Dermis microvascular lymphatic vessel endothelial cell (primary cell): Measurements from ENCODE around the gene AFF3. TPM values are rescaled to one million over a fixed set of nuclear protein-coding genes. Genes with fewer than 3 reads are reported as not detected.

Source experiments
- DNase-seq, 2 donors: peaks; one replicate each; pipeline versions ENCODE4 v3.0.0 to v3.0.0-alpha.2; 2010; ENCODE audit warnings: low read depth in 2 of 2
- total RNA-seq: library from RNA; depleted of rRNA; stranded (reverse); fragments of >200 nt; gene quantifications from 2 replicates; pipeline ENCODE4 v1.2.1, GENCODE V29; 2014

The AFF3 gene
- total RNA-seq, 1 donor from 2014 or later: under 0.01 TPM

DNA sequence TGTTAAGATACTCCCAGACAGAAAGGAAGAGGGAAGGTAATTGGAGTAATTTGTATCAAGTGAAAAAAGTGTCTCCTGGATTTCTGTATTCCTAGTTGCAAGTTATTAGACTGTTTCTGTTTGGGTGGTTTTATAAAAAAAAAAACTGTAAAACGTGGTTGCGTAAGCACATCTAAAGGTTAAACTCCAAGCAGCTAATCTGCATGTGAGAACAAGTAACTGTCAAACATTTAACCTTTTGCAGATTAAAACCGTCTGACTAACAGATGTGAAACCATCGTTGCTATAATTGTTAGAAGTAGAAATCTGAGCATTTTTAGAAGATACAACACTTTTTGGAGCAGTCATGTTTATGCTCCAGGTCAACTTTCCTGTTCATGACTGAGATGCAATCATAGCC, 72.3 kb downstream of the AFF3 start:
- DNase-seq: no peak

DNA sequence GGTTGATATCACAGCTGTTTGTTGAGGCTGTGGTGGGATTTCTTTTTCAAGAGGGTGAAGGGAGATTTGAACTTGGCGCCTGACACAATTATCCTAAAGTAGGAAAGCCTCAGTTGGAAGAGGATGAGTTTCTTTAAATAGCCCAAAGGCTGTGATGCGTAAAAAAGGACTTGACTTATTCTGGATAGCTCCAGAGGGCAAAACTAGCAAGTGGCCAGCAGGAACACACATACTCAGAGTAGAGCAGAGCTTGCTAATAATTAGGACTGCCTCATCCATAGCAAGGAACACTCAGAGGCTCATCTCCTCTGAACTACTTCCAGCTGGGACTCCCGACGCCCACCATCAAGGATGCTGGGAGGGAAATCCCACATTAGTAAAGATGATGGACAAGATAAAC, 74.0 kb downstream of the AFF3 start:
- DNase-seq: no peak

DNA sequence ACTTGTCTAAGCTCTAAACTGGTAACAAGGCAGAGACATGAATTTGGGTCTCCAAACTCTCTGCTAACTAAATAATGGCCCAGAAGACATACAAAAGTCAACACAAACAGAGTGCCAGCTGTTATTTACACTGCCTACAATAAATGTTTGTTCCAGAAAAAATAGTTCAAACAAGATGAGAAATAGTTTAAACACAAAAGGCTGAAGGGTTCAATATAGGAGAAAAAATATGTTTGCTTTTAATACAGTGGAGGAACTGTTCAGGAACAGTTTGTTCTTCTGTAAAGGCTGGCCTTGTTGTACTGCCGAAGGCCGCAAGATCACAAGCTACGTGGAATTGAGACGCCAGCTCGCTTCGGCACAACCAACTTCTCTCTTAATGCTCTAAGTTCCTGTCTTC, 74.6 kb downstream of the AFF3 start:
- DNase-seq: no peak

GRCh38 chr2:100066856-100067255, 75.5 kb downstream of the AFF3 start:
- DNase-seq: no peak

- no peak for DNase-seq
Observed at GRCh38 chr2:100066246-100066645, 76.1 kb downstream of the AFF3 start.

DNA sequence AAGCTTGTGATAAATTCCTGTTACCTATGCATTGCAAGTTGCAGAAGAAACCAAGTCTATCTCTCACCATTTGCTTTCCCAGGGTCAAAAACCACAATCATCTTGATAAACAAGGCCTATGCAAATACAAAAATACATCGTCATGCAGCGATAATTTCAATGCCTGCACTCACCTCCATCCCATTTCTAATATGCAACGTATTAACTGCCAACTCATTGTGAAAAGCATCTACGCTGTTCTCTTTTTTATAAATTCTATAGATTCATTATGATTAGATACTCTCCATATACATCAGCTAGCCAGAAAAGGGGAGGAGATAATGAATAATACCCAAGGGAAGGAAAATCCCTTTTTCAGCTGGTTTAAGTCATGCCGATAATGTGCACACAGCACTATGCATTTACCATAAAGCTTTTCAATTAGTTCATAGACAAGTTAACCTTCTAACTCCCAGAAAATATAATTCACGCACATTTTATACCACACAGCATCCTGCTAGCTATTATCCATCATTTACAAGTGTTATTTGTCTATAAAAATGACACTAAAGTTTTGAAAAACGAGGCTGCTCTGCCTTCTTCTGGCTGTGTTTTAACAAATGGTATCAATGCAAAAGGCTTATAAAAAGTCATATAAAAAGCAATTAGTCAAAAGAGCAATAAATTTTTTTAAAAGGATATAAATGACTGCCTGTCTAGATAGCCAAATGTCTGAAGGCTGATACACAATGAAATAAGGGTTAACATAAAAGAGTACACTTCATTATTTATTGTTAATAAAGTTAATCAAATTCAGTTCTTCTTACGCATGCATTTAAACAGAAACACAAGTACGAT, 77.6 kb downstream of the AFF3 start:
- DNase-seq: no peak

DNA sequence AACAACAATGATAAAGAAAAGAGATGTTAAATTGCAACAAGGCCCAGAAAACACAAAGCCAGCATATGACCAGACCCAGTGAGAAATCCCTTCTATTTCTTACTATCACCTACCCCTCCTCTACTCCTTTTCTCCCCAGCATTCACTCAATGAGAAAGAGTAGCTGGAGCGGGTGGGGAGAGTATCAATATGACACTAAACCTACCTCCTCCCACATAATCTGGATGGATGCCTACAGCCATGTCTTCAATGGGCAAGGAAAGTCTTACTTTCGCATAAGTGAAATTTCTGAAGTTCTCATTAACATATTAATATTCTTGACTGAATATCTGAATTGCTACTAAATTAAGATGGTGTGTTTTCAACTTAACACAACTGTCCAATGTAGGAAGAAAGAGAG, 78.2 kb downstream of the AFF3 start:
- DNase-seq: no peak

GRCh38 chr2:100063459-100063953, 78.9 kb downstream of the AFF3 start:
- no peak for DNase-seq

GRCh38 chr2:100062336-100062735, 80.1 kb downstream of the AFF3 start:
- no peak for DNase-seq

DNA sequence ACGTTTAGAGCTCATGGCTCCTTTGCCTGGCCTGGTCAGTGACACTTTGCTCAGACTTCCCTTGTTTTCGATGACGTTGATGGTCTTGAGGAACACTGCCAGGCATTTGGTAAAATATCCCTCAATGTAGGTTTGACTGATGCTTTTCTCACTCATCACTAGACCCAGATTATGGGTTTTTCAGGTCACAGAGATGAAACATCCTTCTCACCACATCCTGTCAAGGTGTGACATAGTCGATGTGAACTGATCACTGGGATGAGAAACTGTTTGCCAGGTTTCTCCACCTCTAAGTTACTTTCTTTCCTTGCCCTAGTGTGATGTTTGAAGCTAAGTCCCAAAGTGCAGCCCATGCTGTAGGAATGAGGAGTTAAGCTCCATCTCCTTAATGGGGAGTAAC, 81.5 kb downstream of the AFF3 start:
- DNase-seq: no peak

DNA sequence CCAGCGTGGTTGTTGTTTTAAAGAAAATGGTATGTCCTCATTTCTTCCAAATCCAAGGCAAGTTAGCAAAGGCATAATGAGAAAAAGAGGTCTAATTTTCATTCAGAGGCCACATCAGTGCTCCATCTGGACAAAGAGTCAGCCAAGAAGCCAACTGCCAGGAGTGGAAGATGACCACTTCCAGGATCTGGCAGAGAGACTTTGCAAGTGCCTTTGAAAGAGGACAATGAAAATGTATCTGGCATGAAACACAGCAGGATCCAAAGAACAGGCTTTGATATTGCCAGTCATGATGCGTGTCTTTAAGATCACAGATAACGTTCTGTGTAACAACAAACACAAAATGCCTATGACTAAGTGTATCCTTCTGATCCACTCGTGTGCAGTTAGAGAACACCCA, 82.8 kb downstream of the AFF3 start:
- DNase-seq: no peak

- DNase-seq: no peak
Observed at GRCh38 chr2:100057901-100058261, 84.5 kb downstream of the AFF3 start.

- DNase-seq: no peak
Observed at GRCh38 chr2:100054426-100054825, 88.0 kb downstream of the AFF3 start.

GRCh38 chr2:100053087-100053885, 89.1 kb downstream of the AFF3 start:
- no peak for DNase-seq

GRCh38 chr2:100052650-100053049, 89.7 kb downstream of the AFF3 start:
- DNase-seq: no peak

GRCh38 chr2:100051253-100051652, 91.1 kb downstream of the AFF3 start:
- no peak for DNase-seq

DNA sequence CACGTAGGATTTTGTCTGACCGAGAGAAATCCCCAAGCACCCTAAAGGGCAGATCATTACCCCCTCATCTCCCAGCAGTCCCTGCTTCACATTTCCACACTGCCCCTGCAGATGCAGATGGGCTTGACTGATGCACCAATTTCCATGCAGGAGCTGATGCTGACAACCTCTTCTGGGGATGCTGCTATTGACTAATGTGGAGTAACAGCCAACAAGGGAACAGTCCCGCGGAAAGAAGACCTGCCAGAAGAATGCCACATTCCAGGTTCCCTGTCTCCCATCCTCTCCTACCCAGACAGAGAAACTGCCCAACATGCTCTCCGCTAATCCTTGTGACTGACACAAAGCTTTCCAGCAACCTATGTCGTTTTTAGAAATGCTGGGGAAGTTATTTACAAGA, 91.7 kb downstream of the AFF3 start:
- DNase-seq: no peak

DNA sequence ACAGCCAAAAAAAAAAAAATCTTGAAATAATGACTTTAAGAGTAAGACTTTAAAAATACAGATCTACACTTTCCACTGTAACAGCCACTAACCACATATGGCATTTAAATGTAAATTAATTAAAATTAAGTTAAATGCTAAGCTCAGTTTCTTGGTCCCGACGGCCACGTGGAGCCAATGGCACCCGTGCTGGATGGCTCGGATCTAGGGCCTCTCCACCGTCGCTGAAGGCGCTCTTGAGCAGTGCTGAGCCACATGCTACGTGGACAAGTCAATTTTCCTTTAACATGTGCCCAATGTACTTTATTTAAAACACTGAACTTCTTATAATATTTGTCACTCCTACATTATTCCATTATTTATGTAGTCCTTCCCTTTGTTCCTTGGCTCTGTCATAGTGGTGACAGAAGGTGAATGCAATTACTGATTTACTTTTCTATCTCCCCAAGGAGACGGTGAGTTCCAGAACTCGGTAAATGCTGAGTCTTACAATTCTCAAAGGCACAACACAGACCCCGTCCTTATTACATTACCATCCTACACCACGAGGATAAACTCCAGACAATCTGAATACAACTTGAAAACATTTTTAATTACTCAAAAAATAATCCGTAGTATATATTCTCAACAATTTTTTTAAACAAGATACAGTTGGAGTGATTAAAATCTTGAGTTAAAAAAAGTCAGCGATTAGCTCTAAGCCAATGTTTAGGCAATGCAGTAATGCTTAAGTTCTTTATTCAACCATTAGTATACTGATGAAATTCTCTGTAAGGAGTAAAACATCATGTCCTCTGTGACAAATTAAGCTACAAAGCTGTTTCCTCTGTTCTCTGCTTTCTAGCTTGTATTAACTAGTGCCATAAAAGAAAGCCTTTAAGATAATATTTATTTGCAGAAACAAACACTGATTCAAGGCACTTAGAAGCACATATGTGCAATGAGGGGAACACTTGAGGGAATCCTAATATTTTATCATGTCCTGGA, 95.1 kb downstream of the AFF3 start:
- DNase-seq: no peak

GRCh38 chr2:100045000-100045399, 97.4 kb downstream of the AFF3 start:
- no peak for DNase-seq

DNA sequence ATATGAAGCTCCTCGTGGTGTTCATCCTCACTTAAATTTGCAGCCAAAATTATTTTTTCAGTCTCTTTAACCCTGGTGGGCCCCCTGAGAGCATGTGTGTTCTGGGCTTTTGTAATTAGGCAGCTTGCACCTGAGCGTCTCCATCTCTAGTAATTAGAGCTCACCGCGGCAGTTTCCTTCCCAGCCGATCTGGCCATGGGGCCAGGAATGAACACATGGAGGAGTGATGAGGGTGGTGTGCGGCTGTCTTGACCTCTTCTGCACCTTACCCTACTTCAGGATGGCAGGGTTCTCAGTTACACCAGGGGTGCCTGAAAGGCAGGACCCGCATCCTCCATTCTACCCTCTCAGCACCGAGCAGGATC, 98.5 kb downstream of the AFF3 start:
- DNase-seq: no peak

GRCh38 chr2:100043081-100043890, 99.1 kb downstream of the AFF3 start:
- no peak for DNase-seq
